HepG2 (cell line): ENCODE measurements around the gene SAMD5. TPM values are rescaled to one million over a fixed set of nuclear protein-coding genes. Genes with fewer than 3 reads are reported as not detected.

Experiments
- ATAC-seq: fragments of 200-7000 bp; cut with Tn5 transposase; 3 replicates; pipeline ENCODE4 v1.9.1; 2020; ENCODE audit warnings: mild to moderate bottlenecking, moderate library complexity
- BruUV-seq: library from RNA; stranded (reverse); fragments of 400-500 nt; replicated peaks from 2 replicates; lab custom pipeline; 2021; lab: Mats Ljungman, UMichigan
- CTCF ChIA-PET: fragments of 300-600 bp; formaldehyde crosslinking; extraction: SDS; loops from one replicate; lab custom pipeline; 2021; ENCODE audit warnings: low total read pairs, inconsistent platforms, low intra/inter-chr PET ratio; lab: Yijun Ruan, JAX
- POLR2A ChIA-PET: fragments of 350-600 bp; sonication (Branson Sonifier 250); formaldehyde crosslinking; loops from one replicate; lab custom pipeline; 2020; ENCODE audit warnings: antibody characterized with exemption, inconsistent platforms; lab: Yijun Ruan, JAX
- DNase-seq: peaks from one replicate; pipeline ENCODE4 v3.0.0-alpha.2; 2015; ENCODE audit warnings: low spot score
- FAIRE-seq: peaks from 3 replicates; lab custom pipeline; 2011; peaks lifted over from hg19 to GRCh38; lab: Jason Lieb, UNC
- H2AFZ ChIP-seq: one replicate; pipeline ENCODE4 v1.6.1; 2011; ENCODE audit warnings: low read length, inconsistent platforms
- H3K27ac ChIP-seq: fragments of 300-600 bp; 3 replicates; pipeline ENCODE4 v1.8.0; 2011; ENCODE audit warnings: mixed run types, mild to moderate bottlenecking, mixed read lengths, low read length, inconsistent platforms; ENCODE audit not compliant: insufficient read depth; ENCODE audit errors: extremely low read length
- H3K27me3 ChIP-seq, 2 experiments: fragments of 200-600 bp in 1 of 2; 2 replicates in 1 of 2; 3 replicates in 1 of 2; pipeline versions ENCODE4 v1.6.0 to v1.8.0; 2011; ENCODE audit warnings: low read length in 2 of 2, mild to moderate bottlenecking in 2 of 2, moderate library complexity in 2 of 2, inconsistent platforms in 1 of 2; ENCODE audit not compliant: insufficient read depth in 2 of 2, control insufficient read depth in 1 of 2
- H3K36me3 ChIP-seq, 2 experiments: fragments of 200-600 bp in 1 of 2; replicated peaks in 1 of 2; 2 replicates in 1 of 2; 3 replicates in 1 of 2; pipeline versions ENCODE4 v1.5.1 to v1.8.0; 2011; ENCODE audit warnings: low read length in 2 of 2, inconsistent platforms in 1 of 2; ENCODE audit not compliant: insufficient read depth in 2 of 2, control insufficient read depth in 1 of 2
- H3K4me1 ChIP-seq: 2 replicates; pipeline ENCODE4 v1.5.1; 2012; ENCODE audit warnings: low read length, inconsistent platforms; ENCODE audit not compliant: insufficient read depth
- H3K4me2 ChIP-seq: 2 replicates; pipeline ENCODE4 v1.6.0; 2011; ENCODE audit warnings: low read depth, low read length, inconsistent platforms
- H3K4me3 ChIP-seq, 3 experiments: fragments of 200-600 bp in 1 of 3; sonication (generic), shearing (Covaris generic) in 1 of 3; replicated peaks in 1 of 3; 2 replicates each; pipeline ENCODE4 v1.5.1; 2011 to 2016; ENCODE audit warnings: low read length in 3 of 3, inconsistent platforms in 2 of 3, low read depth in 2 of 3, mild to moderate bottlenecking in 2 of 3, control low read depth in 1 of 3, mixed read lengths in 1 of 3; ENCODE audit not compliant: insufficient read depth in 1 of 3
- H3K79me2 ChIP-seq: one replicate; pipeline ENCODE4 v1.6.1; 2011; ENCODE audit warnings: low read length, inconsistent platforms; ENCODE audit not compliant: insufficient read depth
- H3K9ac ChIP-seq: 2 replicates; pipeline ENCODE4 v1.6.0; 2011; ENCODE audit warnings: mild to moderate bottlenecking, low read depth, low read length, inconsistent platforms; ENCODE audit not compliant: insufficient read depth
- H3K9me3 ChIP-seq: 2 replicates; pipeline ENCODE4 v1.5.1; 2012; ENCODE audit warnings: mild to moderate bottlenecking, low read length
- H4K20me1 ChIP-seq: 2 replicates; pipeline ENCODE4 v1.6.0; 2011; ENCODE audit warnings: inconsistent platforms, mild to moderate bottlenecking, low read length, moderate library complexity; ENCODE audit not compliant: insufficient read depth
- ATF3 ChIP-seq: sonication (generic); formaldehyde crosslinking; IDR thresholded peaks from 2 replicates; pipeline ENCODE4 v1.4.0; 2020; ENCODE audit warnings: missing genetic modification reagents
- CERS6 ChIP-seq: sonication (generic); formaldehyde crosslinking; IDR thresholded peaks from 2 replicates; pipeline ENCODE4 v1.5.0; 2020; ENCODE audit warnings: missing genetic modification reagents
- GABPB1 ChIP-seq: IDR thresholded peaks from 2 replicates; pipeline ENCODE4 v1.6.1; 2016; ENCODE audit warnings: mild to moderate bottlenecking, missing genetic modification reagents, moderate library complexity, missing compliant biosample characterization
- IKZF4 ChIP-seq: sonication (generic); formaldehyde crosslinking; IDR thresholded peaks from 2 replicates; pipeline ENCODE4 v1.5.1; 2020; ENCODE audit warnings: borderline replicate concordance, mild to moderate bottlenecking, low read depth, missing genetic modification reagents; ENCODE audit errors: not compliant biosample characterization
- MAFK ChIP-seq, 2 experiments: IDR thresholded peaks in 1 of 2; conservative IDR thresholded peaks in 1 of 2; 2 replicates each; pipeline ENCODE4 v1.6.1; 2011; ENCODE audit warnings: improper control_type of control experiment in 2 of 2, low read length in 2 of 2
- MYC ChIP-seq: sonication (generic); formaldehyde crosslinking; IDR thresholded peaks from 2 replicates; pipeline ENCODE4 v1.9.0; 2021; ENCODE audit warnings: missing genetic modification reagents, borderline replicate concordance
- NFE2L2 ChIP-seq: fragments of 150-350 bp; IDR thresholded peaks from 2 replicates; pipeline ENCODE4 v1.6.1; 2014; ENCODE audit warnings: low read length
- REL ChIP-seq: sonication (generic); formaldehyde crosslinking; conservative IDR thresholded peaks from 2 replicates; pipeline ENCODE4 v1.8.0; 2022; ENCODE audit warnings: mild to moderate bottlenecking, missing genetic modification reagents, moderate library complexity
- STAG1 ChIP-seq: sonication (generic); formaldehyde crosslinking; IDR thresholded peaks from 2 replicates; pipeline ENCODE4 v1.4.0; 2020; ENCODE audit warnings: missing genetic modification reagents
- TCF7 ChIP-seq: sonication (generic); IDR thresholded peaks from 2 replicates; pipeline ENCODE4 v1.6.1; 2016; ENCODE audit warnings: antibody characterized with exemption, low read depth
- ZNF484 ChIP-seq: sonication (generic); formaldehyde crosslinking; IDR thresholded peaks from 2 replicates; pipeline ENCODE4 v1.5.1; 2020; ENCODE audit warnings: mild to moderate bottlenecking, low read depth, missing genetic modification reagents, borderline replicate concordance
- ZNF552 ChIP-seq: sonication (generic); formaldehyde crosslinking; IDR thresholded peaks from 2 replicates; pipeline ENCODE4 v1.9.0; 2022; ENCODE audit warnings: missing genetic modification reagents, mild to moderate bottlenecking, borderline replicate concordance
- ZNF562 ChIP-seq: sonication (generic); formaldehyde crosslinking; IDR thresholded peaks from 2 replicates; pipeline ENCODE4 v1.8.0; 2022; ENCODE audit warnings: missing genetic modification reagents, borderline replicate concordance
- ZNF644 ChIP-seq: IDR thresholded peaks from 2 replicates; pipeline ENCODE4 v1.6.1; 2016; ENCODE audit warnings: low read depth
- ZNF670 ChIP-seq: sonication (generic); formaldehyde crosslinking; IDR thresholded peaks from 2 replicates; pipeline ENCODE4 v1.8.0; 2022; ENCODE audit warnings: mild to moderate bottlenecking, missing genetic modification reagents, borderline replicate concordance
- WGBS: methylation state at CpG from one replicate; pipeline ENCODE4 v1.1.6; 2017; ENCODE audit warnings: low lambda C conversion rate; 5-methylcytosine and 5-hydroxymethylcytosine counted together
- in situ Hi-C: cut with HindIII; loops from 2 replicates; pipeline ENCODE4 v1.10.0; 2017; ENCODE audit warnings: low pct_unique_long_range_greater_than_20kb; ENCODE audit not compliant: extremely low pct_ligation_motif_present
- intact Hi-C: fragments of 100-400 bp; cut with micrococcal nuclease; formaldehyde crosslinking; loops from one replicate; pipeline ENCODE4 v1.10.0; 2022; ENCODE audit not compliant: unreplicated experiment
- polyA plus RNA-seq, 8 experiments: library from polyadenylated mRNA; depleted of rRNA in 3 of 8; stranded (reverse) in 7 of 8; unstranded in 1 of 8; fragments of >200 nt; fragmentation: Illumina TruSeq in 4 of 8; extraction: Trizol in 4 of 8; gene quantifications; 2 replicates each; pipeline versions ENCODE4 v1.2.1 to v1.2.3, GENCODE V29; 2011 to 2016; ENCODE audit warnings: low read depth in 4 of 8, missing spikeins in 1 of 8, mixed read lengths in 1 of 8; ENCODE audit not compliant: insufficient read depth in 1 of 8
- total RNA-seq, 5 experiments: library from RNA; depleted of rRNA; stranded (reverse); fragments of >200 nt; fragmentation: Illumina TruSeq; extraction: Trizol; gene quantifications; 2 replicates each; pipeline ENCODE4 v1.2.3, GENCODE V29; 2016; ENCODE audit warnings: low read depth in 1 of 5
- TF ChIP-seq, protein P1 (sequence below): sonication (generic); formaldehyde crosslinking; IDR thresholded peaks from 2 replicates; pipeline ENCODE4 v1.4.0; 2020; ENCODE audit warnings: mild to moderate bottlenecking, missing genetic modification reagents
- TF ChIP-seq, protein P2 (sequence below): sonication (generic); formaldehyde crosslinking; IDR thresholded peaks from 2 replicates; pipeline ENCODE4 v1.4.0; 2020; ENCODE audit warnings: mild to moderate bottlenecking, missing genetic modification reagents
- TF ChIP-seq, protein P3 (sequence below): sonication (generic); formaldehyde crosslinking; IDR thresholded peaks from 2 replicates; pipeline ENCODE4 v1.8.0; 2022; ENCODE audit warnings: mild to moderate bottlenecking, missing genetic modification reagents, moderate library complexity

SAMD5 gene
- total and polyA plus RNA-seq, 2 of the 13 experiments (the other 11 are each of a cell fraction or from before 2014, with no cell fraction given): 0.02 to 0.07 TPM

DNA sequence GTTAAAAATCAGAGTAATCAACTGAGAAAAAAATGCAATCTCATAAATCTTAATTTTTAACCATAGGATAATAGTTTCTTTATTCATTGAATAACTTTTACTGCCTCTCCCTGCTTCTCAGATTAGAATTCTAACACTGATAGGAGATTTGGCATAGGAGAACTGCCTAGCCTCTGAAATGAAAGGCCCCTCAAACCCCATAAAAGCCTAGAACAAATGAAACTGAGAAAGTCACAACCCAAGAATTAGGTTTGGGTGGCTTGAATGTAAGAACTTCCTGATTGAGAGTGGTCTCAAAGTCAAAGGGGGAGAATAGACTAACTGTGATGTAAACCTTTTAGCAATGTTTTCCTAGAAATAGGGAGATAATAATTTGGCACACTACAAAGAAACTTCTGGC lies 52.2 kb downstream of the SAMD5 start (continued):
- TF ChIP-seq, protein P1, sequence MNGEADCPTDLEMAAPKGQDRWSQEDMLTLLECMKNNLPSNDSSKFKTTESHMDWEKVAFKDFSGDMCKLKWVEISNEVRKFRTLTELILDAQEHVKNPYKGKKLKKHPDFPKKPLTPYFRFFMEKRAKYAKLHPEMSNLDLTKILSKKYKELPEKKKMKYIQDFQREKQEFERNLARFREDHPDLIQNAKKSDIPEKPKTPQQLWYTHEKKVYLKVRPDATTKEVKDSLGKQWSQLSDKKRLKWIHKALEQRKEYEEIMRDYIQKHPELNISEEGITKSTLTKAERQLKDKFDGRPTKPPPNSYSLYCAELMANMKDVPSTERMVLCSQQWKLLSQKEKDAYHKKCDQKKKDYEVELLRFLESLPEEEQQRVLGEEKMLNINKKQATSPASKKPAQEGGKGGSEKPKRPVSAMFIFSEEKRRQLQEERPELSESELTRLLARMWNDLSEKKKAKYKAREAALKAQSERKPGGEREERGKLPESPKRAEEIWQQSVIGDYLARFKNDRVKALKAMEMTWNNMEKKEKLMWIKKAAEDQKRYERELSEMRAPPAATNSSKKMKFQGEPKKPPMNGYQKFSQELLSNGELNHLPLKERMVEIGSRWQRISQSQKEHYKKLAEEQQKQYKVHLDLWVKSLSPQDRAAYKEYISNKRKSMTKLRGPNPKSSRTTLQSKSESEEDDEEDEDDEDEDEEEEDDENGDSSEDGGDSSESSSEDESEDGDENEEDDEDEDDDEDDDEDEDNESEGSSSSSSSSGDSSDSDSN (CRISPR knock-in tag): no peak
- TF ChIP-seq GABPB1 (CRISPR knock-in tag): no peak
- TF ChIP-seq STAG1: no peak
- no peak for TF ChIP-seq ZNF562 (CRISPR knock-in tag)
- TF ChIP-seq NFE2L2: no peak
- TF ChIP-seq, protein P2, sequence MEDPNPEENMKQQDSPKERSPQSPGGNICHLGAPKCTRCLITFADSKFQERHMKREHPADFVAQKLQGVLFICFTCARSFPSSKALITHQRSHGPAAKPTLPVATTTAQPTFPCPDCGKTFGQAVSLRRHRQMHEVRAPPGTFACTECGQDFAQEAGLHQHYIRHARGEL (CRISPR knock-in tag): no peak
- TF ChIP-seq ZNF644 (CRISPR knock-in tag): no peak
- no peak for TF ChIP-seq ZNF484 (CRISPR knock-in tag)
- no peak for TF ChIP-seq IKZF4 (CRISPR knock-in tag)

DNA sequence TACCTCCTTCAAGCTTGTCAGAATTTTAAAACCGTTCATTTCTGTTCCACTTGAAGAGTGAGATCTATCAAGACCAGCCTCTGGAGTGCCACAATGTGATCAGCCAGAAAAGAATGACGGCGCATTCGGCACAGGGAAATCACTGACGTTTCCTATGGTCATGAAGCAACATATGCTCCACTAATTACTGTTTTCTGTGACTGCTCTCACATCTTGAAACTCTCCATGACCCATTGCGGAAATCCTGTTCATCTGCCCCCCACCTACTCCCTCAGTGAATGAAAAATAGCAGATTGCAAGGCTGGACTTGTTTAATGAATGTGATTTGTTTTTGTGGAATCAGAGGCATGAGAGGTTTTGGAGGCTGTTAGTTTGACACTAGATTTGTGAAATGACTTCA lies 53.2 kb downstream of the SAMD5 start:
- H3K4me1 ChIP-seq: no peaks in the 10 kb centered on the region
- BruUV-seq: no TSS peak
- DNase-seq: no peak
- in situ Hi-C loops: no loop called here
- ATAC-seq: no peak
- ChIA-PET POLR2A (no interaction called here), CTCF (no interaction called here)
- FAIRE-seq: no peak
- H4K20me1 ChIP-seq: no peaks in the 10 kb centered on the region
- no peak overlapping the region for H3K4me2 ChIP-seq
- no peak overlapping the region for H2AFZ ChIP-seq
- H3K4me3 ChIP-seq: no peak overlapping the region
- no peak overlapping the region for H3K9ac ChIP-seq
- H3K27me3 ChIP-seq: peaks cover 0 to 14% of the 10 kb centered on the region in 2 experiments; a peak in 1 of 5 replicates
- 46% methylated on average over 6 of the region's 6 CpGs for WGBS
- H3K79me2 ChIP-seq: no peaks in the 10 kb centered on the region
- H3K36me3 ChIP-seq: no peaks in the 10 kb centered on the region
- no peak overlapping the region for H3K27ac ChIP-seq
- intact Hi-C loops: no loop called here
- TF ChIP-seq MAFK (conservative IDR thresholded peaks at IDR 0.05 in 1 of 2, IDR thresholded peaks at IDR 0.05 in 1 of 2; ENCODE audit: low read length in 2 of 2) (no peak), REL (no peak), ZNF670 (no peak), TCF7 (no peak), MYC (CRISPR knock-in tag) (no peak), CERS6 (no peak), ATF3 (no peak), ZNF552 (CRISPR knock-in tag) (no peak)
- TF ChIP-seq, protein P3, sequence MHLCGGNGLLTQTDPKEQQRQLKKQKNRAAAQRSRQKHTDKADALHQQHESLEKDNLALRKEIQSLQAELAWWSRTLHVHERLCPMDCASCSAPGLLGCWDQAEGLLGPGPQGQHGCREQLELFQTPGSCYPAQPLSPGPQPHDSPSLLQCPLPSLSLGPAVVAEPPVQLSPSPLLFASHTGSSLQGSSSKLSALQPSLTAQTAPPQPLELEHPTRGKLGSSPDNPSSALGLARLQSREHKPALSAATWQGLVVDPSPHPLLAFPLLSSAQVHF (CRISPR knock-in tag): no peak
- H3K9me3 ChIP-seq: no peaks in the 10 kb centered on the region
